C4-2B (cell line): Measurements from ENCODE around the gene KBTBD8.
A peak's percentile ranks its signal among the peaks of the same experiment; 100 is the strongest.

ENCODE experiments used
- H3K27ac ChIP-seq: fragments of 450-650 bp; 2 replicates; pipeline ENCODE4 v1.5.1; 2017
- ZFX ChIP-seq: fragments of 450-650 bp; IDR thresholded peaks from 2 replicates; pipeline ENCODE4 v1.6.1; 2017
- TF ChIP-seq, protein P1 (sequence below): fragments of 450-650 bp; conservative IDR thresholded peaks from 2 replicates; pipeline ENCODE4 v1.5.1; 2017; ENCODE audit warnings: mild to moderate bottlenecking

The KBTBD8 gene

GRCh38 chr3:66996696-66997095 lies 1.4 kb upstream of the KBTBD8 start:
- H3K27ac ChIP-seq, result no peak overlapping the region
- TF ChIP-seq, protein P1, sequence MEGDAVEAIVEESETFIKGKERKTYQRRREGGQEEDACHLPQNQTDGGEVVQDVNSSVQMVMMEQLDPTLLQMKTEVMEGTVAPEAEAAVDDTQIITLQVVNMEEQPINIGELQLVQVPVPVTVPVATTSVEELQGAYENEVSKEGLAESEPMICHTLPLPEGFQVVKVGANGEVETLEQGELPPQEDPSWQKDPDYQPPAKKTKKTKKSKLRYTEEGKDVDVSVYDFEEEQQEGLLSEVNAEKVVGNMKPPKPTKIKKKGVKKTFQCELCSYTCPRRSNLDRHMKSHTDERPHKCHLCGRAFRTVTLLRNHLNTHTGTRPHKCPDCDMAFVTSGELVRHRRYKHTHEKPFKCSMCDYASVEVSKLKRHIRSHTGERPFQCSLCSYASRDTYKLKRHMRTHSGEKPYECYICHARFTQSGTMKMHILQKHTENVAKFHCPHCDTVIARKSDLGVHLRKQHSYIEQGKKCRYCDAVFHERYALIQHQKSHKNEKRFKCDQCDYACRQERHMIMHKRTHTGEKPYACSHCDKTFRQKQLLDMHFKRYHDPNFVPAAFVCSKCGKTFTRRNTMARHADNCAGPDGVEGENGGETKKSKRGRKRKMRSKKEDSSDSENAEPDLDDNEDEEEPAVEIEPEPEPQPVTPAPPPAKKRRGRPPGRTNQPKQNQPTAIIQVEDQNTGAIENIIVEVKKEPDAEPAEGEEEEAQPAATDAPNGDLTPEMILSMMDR, result no peak
- no peak for TF ChIP-seq ZFX

- no peak overlapping the region for H3K27ac ChIP-seq
- no peak for TF ChIP-seq ZFX
- TF ChIP-seq, protein P1, result no peak
These were observed 471 bp upstream of the KBTBD8 start for GRCh38 chr3:66997560-66998112.

- TF ChIP-seq ZFX, result no peak
- TF ChIP-seq, protein P1, result no peak
- H3K27ac ChIP-seq, result peak overlapping the region; percentile 53
These were observed 763 bp downstream of the KBTBD8 start for GRCh38 chr3:66998904-66999235.

- no peak for TF ChIP-seq ZFX
- TF ChIP-seq, protein P1, result no peak
- no peak overlapping the region for H3K27ac ChIP-seq
These were observed 1.9 kb downstream of the KBTBD8 start for GRCh38 chr3:67000009-67000408.

- TF ChIP-seq, protein P1, result no peak
- TF ChIP-seq ZFX, result no peak
These were observed 3.2 kb downstream of the KBTBD8 start for GRCh38 chr3:67001086-67001861.

GRCh38 chr3:67005974-67006373 lies 7.9 kb downstream of the KBTBD8 start:
- TF ChIP-seq ZFX, result no peak
- TF ChIP-seq, protein P1, result no peak

More at GRCh38 chr3:67001086-67001861, 3.2 kb downstream of the KBTBD8 start:
- H3K27ac ChIP-seq, result no peak overlapping the region

DNA sequence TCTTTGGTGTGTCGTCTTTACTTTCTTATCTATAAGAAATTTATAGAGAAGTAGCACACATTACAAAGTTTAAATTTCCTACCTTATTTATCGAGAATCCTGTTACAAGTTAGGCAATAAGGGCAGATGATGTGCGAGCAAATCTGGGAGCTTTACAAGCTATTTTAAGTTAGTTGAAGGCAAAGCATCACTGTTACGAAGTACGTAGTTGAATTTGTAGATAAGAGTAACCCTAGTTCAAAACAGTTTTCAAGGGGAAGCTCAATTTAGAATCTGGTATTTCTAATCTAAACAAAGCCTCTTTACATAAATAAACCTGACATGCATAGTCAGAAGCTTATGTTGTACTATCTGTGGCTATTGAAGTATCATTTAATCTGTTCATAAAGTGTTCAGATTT lies 8.4 kb downstream of the KBTBD8 start:
- TF ChIP-seq, protein P1, result no peak
- TF ChIP-seq ZFX, result no peak
- H3K27ac ChIP-seq, result no peak overlapping the region

More at GRCh38 chr3:67005974-67006373, 7.9 kb downstream of the KBTBD8 start:
- H3K27ac ChIP-seq, result no peak overlapping the region
